NCI-H2107 (cell line): Measurements from ENCODE around the gene FAM163B.

ENCODE experiments used
- DNase-seq: peaks from one replicate; lab custom pipeline; 2025; lab: John Stamatoyannopoulos, UW

The FAM163B gene

GRCh38 chr9:133527444-133527920, 81.7 kb downstream of the FAM163B start:
- DNase-seq = no peak
